SHP77 treated with DMSO at 0.1 percent for 48 hours (cell line): ENCODE measurements around the gene EVA1A.

Experiments
- DNase-seq: peaks from one replicate; lab custom pipeline; 2025; lab: John Stamatoyannopoulos, UW

EVA1A gene

DNA sequence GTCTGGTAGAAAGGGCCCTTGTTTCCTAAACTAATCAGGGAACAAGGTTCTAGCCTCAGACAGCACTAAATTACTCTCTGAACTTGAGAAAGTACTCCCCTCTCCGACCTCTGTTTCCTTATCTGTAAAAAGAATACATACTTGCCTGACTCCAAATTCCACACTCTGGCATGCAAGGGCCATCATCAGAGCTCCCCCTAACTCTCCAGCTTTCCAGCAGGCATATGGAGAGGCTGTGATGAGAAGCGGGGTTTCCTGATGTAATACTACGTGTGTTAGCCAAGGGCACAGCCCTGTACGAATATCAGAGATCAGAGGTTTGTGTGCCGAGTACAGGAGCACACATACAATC lies 1.8 kb upstream of the EVA1A start:
- DNase-seq = no peak

DNA sequence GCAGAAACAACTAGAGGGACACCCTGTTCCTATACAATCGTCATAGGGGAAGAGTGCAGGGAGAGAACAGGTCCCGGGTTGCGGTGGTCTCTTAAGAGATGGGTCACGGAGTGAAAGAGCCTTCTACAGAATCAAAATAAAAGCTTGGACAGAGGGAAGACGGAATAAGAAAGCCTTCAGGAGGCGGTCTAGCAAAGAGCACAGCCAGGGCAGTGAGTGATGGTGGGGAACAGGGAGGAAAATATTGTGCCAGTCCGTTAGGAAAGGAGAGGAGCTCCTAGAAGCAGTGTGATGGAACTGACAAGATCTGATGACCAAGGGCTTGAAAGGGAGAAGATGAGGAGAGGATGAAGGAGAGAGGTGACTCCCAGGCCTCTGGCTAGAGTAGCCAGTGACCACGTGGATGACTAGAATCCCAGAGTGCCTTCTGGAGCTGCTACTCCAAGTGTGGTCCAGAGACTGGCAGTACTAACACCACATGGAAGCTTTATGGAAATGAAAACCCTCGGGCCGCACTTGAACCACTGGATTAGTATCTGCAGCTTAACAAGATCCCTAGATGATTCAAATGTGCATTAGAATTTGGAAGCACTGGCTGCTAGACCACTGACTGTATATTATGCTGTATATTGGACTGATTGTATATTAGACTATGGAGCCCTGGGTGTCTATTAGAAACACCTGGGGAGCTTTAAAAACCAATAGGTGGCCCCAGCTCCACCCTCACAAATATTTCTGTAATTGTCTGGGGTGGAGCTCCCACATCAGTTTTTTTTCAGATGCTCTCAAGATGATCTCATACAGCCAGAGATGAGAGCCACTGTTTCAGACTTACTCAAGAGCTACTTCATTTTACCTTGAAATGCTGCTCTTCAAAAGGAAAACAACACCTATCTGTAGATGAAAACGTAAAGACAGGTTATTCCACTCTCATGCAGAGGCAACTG lies 1.1 kb upstream of the EVA1A start:
- DNase-seq = no peak

DNA sequence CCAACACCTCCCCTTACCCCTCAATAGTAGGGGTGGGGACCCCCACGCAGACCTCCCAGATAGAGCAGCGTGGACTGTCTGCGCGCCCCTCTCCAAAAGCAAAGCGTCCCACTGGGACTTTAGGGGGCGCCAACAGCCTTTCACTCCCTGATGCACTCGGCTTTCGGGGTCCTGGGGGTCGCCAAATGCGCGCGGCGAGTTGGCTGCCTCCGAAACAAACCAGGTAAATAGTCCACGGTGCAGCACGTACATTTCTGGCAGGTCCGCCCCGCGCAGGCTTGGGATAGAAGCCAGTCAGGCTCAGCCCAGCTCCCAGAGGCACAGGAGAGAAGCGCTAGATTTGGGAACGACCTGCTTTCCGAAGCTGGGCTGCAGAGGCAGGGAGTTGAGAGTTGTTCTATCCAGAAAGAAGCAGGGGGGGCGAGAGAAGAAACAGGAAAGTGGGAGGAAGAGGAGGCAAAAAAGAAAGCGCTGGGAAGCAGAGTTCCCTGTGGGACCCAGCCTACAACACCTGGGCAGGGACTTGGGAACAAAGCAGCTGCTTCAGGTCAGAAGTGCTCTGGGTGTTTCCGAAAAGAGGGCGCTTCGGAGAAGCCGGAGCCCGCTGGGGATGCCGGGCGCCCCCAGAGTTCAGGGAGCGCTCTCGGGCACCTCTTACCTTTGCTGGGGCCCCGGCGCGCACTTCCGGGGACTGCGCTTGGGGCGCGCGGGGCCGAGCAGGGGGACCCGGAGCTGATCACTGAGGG lies 544 bp downstream of the EVA1A start:
- DNase-seq = no peak

DNA sequence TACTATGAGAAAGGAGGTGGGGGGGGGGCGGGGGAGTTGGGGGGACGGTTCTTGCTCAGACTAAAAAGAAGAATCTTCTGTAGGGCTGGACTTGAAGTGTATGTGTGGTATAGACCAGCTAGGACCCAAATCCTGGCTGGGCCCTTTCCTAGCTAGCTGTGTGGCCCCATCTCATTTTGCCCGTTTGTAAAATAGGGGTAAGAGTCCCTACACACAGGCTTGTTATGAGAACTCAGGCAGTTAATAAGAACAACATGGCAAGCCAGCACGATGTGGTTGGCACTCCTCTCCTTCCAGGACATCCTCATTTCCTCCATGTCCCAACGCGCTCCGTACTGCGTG lies 1.1 kb downstream of the EVA1A start:
- DNase-seq = no peak

DNA sequence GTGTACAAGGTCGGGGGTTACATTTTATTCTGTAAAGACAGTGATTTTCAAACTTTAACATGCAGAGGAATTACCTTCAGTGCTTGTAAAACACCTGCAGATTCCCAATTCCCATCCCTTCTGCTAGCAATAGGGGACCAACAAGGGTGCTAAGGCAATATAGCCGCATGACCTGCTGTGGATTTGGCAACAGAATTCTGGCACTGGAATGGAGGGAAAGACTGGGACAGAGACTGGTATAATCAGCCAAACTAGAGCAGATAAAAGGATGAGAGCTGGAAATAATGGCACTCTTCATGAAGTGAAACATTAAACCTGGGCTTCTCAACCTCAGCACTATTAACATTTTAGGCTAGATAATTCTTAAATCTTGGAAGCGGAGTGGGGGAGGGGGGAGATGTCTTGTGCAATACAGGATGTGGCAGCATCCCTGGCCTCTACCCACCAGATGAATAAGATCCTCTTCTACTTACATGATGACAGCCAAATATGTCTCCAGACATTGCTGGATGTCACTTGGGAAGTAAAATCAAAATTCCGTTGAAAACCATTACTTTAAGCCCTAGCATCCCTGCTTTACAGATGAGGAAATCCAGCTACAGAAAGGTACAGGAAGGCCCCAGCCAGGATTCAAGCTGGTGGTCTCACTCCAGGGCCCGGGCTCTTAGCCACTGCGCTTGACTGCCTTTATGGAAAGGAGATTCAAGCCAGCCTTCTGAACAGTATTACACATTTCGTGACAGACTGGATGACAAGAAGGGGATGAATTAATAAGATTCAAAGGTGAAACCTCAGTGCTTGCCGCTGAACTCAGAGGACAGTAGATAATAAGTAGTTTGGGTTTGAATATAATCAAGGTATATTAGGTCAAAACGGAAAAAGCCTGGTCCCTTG lies 1.7 kb downstream of the EVA1A start:
- no peak for DNase-seq

DNA sequence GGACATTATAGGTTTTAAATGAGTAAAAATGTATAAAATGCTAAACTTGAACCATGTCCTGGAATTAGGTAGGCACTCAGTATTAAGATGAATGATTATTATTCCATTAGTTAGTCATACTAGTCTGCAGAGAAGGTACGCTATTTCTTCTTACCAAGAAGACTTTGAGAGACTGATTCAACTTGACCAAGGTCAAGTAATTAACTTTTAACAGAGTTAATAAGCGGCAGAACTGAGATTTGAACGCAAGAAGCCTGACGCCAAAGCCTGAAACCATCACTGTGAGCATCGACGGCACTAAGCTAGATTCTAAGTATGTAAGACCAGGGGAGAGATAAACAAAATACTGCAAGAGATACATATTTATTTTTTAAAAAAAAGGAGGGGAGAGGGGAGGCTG lies 2.6 kb downstream of the EVA1A start:
- no peak for DNase-seq

DNA sequence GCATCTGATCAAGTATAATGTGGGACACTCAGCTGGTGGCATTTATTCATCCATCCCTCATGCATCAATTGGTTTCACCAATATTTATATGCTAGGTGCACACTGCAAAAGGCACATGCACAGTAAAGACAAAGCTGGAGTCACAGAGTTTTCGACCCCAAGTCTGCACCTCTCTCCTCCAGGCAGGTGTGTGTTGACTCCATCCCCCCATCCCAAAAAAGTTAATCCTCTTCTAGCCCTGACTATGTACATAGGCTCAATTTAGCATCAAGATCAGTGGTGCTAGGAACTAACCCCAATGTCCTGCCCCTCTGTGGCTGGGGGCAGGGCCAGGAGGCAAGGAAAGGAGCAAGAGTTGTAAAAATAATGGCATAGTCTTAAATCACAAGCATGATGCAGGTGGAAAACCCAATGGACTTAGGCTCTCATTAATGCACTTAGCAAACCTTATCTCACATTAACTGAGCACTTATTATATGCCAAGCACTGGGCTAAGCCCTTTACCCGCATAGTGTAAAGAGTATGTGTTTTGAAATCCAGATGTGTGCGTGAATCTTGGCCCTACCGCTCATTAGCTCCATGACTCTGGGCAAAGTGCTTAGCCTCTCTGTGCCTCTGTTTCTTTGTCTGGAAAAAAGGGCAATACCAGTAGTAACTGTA lies 3.1 kb downstream of the EVA1A start:
- no peak for DNase-seq

DNA sequence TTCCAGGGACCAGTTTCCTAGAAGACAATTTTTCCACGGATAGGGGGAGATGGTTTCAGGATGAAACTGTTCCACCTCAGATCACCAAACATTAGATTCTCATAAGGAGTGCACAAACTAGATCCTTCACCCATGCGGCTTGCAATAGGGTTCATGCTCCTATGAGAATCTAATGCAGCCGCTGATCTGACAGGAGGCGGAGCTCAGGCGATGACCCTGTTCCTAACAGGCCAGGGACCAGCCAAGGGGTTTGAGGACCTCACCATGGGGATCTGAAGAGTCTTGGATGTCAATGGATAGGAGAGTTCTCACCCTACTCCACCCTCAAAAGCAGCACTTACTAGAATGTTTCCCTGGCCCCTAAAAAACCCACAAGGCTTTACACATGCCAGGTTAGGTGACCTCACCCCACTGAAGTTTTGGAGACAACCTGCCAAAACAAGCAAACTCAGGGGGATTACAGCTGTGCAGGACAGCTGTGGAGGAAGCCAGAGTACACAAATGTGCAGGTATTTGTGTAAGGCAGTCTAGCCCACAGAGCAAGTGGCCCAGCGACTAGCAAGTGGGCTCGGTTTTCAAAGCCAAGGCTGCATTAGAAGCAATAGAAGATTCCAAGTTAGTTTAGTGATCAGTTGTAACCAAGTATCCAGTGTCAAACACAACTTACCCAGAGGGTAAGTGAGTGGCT lies 3.9 kb downstream of the EVA1A start:
- DNase-seq = no peak

DNA sequence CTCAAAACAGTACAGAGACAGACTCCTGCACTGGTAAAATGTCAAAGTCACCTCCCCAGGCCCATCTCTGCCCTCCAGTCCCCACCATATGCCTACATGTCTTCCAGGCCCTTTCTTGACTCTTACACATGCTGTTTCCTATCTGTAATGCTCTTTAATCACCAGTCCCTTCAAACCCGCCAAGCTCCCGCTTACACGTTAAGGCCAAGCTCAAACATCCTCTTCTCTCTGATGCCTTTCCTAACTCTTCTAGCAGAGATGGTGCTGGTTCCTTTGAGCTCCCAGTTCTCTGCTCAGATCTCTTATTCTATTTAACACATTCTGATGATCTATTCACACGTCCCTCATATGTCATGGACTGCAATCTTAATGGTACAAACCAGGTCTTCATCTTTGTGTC lies 5.0 kb downstream of the EVA1A start:
- no peak for DNase-seq

DNA sequence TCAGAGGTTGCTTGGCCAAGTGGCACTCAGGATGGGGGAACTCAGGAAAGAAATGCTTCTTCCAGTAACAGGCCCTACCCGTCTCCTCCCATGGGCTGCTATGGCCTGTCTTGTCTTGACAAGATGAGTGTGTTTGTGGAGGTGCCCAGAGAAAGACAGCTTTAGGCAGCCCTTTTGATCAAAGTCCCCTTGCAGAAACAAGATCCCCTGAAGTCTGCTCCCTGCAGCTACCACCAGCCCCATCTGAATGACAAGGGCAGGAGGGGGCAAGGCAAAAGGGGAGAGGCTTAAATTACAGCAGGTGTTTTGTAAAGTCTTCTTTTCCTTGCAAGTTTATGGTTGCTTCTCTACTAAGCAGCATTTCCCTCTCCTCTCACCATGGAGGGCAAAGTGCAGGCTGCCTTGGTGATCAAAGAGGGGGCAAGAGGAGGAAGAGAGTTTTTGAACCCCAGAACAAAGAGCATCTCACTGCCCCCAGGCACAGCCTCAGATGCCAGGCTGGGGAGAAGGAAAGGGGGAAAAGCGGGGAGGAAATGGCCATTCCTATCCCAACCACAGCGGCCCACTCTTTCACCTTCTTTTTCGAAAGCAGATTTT lies 6.7 kb downstream of the EVA1A start:
- no peak for DNase-seq

DNA sequence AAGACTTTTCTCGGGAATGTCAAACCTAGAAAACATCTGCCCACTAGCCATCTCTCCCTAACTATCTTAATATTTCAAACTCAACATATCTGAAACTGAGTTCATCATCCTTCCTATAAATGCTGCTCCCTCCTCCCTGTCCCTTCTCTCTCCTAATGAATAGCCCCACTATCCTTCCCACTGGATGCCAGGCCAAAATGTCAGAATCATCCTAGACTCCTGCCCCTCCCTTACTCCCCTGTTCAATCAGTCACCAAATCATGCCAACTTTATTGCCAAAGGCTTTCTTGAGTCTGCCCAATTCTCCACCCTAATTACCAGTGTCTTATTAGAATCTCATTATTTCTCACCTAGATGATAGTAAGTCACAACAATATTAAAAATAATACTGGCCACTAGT lies 8.5 kb downstream of the EVA1A start:
- DNase-seq = no peak

DNA sequence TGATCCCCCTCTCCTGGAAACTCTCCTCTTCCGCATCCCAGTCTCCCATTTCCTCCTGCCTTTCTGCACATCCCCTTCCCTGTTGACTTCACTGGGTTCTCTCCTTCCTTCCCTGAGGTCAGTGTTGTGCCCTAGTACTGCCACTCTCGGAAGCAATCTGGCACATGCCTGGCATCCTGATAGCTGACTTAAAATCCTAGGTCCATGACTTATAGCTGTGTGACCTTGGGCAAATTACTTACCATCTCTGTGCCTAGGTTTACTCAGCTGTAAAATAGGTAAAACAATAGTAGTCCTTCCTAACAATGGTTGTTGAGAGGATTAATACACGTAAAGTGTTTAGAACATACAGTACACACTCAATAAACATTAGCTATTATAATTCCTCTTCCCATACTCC lies 9.3 kb downstream of the EVA1A start:
- DNase-seq = no peak

DNA sequence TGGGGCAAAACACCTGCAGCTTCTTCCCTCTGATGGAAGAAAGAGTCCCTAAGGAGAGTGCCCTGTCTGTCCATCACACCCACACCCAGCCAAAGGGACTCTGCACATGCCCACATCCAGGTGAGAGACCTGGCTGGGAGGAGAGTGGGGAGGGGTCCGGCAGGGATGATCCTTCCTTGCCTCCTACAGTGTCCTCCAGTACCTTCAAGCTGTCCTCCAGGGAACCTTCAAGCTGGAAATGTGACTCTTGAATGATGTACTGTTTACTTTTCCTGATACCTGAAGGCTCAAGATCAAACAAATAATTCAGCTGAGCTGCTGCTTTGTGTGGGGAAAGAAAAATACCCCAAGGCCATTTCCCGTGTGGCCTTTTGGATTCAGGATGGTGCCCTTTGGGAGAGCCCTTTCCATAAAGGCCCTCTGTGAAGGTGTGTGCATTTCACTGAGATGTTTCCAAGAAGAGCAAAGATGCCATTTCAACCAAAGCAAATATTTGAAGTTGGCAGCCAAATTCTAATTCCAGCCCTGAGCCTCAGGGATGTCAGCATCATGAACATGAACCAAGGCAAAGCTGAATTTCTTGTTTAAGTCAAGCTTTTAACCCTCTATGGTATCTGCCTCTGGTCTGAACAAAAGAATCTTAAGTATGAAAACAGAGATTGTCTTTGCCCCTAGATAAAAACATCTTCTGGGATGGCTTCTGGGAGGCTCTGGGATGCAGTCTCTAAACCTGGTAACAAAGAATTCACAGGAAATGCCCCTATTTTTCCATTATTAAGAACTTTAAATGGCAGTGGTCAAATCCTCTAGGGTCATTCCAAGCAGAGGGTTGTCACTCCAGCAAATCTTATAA lies 11.1 kb downstream of the EVA1A start:
- no peak for DNase-seq

DNA sequence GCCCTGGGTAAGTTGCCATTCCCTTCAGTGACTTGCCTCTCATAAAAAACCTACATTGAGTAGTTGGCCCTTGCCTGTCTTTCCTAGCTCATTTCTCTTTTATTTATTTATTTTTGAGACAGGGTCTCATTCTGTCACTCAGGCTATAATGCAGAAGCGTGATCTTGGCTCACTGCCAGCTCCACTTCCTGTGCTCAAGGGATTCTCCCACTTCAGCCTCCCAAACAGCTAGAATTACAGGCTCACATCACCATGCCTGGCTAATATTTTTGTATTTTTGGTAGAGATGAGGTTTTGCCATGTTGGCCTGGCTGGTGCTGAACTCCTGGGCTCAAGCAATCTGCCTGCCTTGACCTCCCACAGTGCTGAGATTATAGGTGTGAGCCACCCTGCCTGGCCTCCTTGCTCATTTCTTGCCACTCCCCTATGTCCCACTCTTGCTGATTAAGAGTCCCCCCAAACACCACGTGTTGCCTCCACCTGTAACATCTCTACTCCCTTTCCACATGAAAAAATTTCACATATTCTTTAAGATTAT lies 12.6 kb downstream of the EVA1A start:
- DNase-seq = peak; percentile 31

DNA sequence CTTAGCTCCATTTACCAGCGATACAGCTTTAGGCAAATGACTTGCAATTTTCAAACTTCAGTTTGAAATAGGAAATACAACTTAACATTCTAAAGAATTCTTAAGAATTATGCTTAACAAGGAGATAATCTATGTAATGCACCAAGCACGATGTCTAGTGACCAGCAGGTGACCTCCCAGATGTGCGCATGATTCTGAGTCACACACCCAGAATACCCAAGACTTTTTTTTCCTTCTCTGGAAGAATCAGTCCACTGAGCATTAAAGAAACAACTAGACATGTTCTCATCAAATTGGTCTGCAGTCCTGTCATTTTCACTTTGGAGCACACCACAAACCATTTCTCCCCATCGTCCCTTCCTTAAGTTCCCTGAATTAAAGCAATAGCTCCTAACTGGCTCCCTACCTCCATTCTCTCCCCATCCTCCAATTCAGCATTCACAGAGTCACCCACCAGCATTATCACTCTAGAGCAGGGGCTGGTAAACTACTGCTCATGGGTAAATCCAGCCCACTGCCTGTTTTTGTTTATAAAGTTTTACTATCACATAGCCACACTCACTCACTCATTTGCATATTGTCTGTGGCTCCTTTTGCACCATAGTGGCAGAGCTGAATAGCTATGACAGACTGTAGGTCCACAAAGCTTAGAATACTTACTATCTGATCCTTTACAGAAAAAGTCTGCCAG lies 13.2 kb downstream of the EVA1A start:
- no peak for DNase-seq

DNA sequence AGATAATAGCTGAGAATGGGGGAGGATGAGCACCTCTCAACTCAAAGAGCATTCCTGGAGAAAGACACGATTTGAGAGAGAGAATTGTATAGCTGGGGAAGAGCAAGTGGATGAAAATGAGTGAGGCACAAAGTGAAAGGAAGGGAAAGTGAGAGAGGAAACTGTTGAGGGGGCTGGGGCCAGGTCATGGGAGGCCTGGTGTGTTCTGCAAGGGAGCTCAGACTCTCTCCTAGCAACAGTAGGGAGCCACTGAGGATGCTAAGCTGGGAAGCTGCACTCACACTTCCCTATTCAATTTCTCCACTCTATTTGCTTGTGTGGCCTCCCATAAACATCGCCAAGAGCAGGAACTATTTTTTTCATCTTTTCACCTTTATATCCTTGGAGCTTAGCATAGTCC lies 14.8 kb downstream of the EVA1A start:
- DNase-seq = no peak

DNA sequence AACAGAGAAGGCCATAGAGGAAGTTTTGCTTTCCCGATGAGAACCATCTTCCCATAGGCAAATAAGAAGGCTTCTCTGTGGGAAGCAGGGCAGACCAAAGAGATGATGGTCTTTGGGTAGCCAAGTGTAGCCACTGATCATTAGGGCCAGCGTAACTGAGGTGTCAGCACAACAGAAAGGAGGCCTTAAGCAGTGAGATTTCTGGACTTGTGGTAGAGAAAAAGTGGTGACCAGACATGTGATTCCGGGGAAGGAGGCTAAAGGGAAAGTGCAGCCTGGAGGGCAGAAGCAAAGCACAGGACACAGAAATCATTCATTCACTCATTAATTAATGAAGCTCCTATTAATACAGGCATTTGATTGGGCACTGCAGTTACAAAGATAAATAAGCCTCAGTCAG lies 15.4 kb downstream of the EVA1A start:
- no peak for DNase-seq

DNA sequence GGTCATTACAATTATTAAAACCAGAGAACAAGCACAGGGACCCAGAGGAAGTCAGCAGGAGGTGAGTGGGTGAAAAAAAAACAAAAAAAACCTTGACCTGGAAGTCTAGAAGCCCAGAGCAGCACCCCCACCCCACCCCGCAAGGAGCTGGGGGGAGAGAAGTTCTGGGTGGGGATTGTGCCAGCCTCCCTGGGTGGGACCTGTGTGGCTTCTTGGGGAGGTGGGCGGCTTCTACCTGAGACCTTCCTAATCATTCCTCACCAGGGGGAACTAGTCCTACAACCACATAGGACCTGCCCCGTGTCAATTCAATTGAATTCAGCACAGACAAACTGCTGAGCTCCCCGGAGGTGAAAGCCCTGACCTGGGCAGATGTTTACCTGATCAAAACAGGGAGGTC lies 17.3 kb downstream of the EVA1A start:
- DNase-seq = no peak

DNA sequence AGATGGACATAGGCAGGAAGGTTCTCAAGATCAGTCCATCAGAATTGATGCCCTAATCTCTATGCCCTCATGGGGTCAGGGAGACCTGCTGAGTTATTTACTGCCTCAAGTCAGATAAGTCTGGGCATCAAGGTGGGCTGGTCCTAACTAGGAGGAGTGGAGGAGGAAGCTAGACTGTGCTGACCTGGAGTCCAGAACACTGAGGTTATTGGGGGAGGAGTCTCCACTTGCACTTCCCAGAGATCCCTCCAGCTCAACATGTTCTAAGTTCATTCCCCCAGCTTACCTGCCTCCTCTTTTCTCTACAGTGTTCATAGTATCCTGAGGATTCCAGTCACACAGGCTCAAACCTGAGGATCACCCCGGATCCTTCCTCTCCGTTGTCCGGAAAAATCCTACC lies 19.3 kb downstream of the EVA1A start:
- no peak for DNase-seq
